ENCODE data around the gene SEMA4A. TPM values are rescaled to one million over a fixed set of nuclear protein-coding genes. Genes with fewer than 3 reads are reported as not detected.

SEMA4A gene
- total RNA-seq, 1 experiment from 2014 or later: 11.6 TPM

Small RNA genes within 50 kb of the gene (small RNA-seq; reads per million reads assigned to genes)
- not detected for gene RF00568

Other genes starting within 250 kb of the SEMA4A start
- 6.5 and 14.8 TPM in 2 replicates for gene RIT1, start 242.2 kb upstream of the SEMA4A start, total RNA-seq (2014; rRNA removed; shearing (Covaris generic))
- gene KHDC4, start 219.2 kb upstream of the SEMA4A start, total RNA-seq (2014; rRNA removed; shearing (Covaris generic)): 44.4 and 53.6 TPM in 2 replicates
- gene RXFP4, start 211.9 kb upstream of the SEMA4A start, total RNA-seq (2014; rRNA removed; shearing (Covaris generic)): 0.47 and 3.1 TPM in 2 replicates
- gene ARHGEF2, start 175.0 kb upstream of the SEMA4A start, total RNA-seq (2014; rRNA removed; shearing (Covaris generic)): 150 and 179 TPM in 2 replicates
- gene SSR2, start 132.6 kb upstream of the SEMA4A start, total RNA-seq (2014; rRNA removed; shearing (Covaris generic)): 227 and 261 TPM in 2 replicates
- 35.7 and 41.0 TPM in 2 replicates for gene UBQLN4, start 99.8 kb upstream of the SEMA4A start, total RNA-seq (2014; rRNA removed; shearing (Covaris generic))
- 108 and 130 TPM in 2 replicates for gene LAMTOR2, start 98.8 kb upstream of the SEMA4A start, total RNA-seq (2014; rRNA removed; shearing (Covaris generic))
- gene RAB25, start 92.4 kb upstream of the SEMA4A start, total RNA-seq (2014; rRNA removed; shearing (Covaris generic)): 163 and 185 TPM in 2 replicates
- gene MEX3A, start 71.1 kb upstream of the SEMA4A start, total RNA-seq (2014; rRNA removed; shearing (Covaris generic)): 9.3 and 13.3 TPM in 2 replicates
- gene LMNA, start 38.9 kb upstream of the SEMA4A start, total RNA-seq (2014; rRNA removed; shearing (Covaris generic)): 1,664 and 1,875 TPM in 2 replicates
- gene SLC25A44, start 40.5 kb downstream of the SEMA4A start, total RNA-seq (2014; rRNA removed; shearing (Covaris generic)): 15.3 and 21.6 TPM in 2 replicates
- gene PMF1, start 59.4 kb downstream of the SEMA4A start, total RNA-seq (2014; rRNA removed; shearing (Covaris generic)): 111 and 122 TPM in 2 replicates
- 0.23 and 0.34 TPM in 2 replicates for gene BGLAP, start 88.6 kb downstream of the SEMA4A start, total RNA-seq (2014; rRNA removed; shearing (Covaris generic))
- gene PAQR6, start 94.5 kb downstream of the SEMA4A start, total RNA-seq (2014; rRNA removed; shearing (Covaris generic)): 6.5 and 7.0 TPM in 2 replicates
- gene SMG5, start 129.2 kb downstream of the SEMA4A start, total RNA-seq (2014; rRNA removed; shearing (Covaris generic)): 135 and 146 TPM in 2 replicates
- 4.4 and 5.6 TPM in 2 replicates for gene TMEM79, start 130.7 kb downstream of the SEMA4A start, total RNA-seq (2014; rRNA removed; shearing (Covaris generic))
- 75.3 and 78.6 TPM in 2 replicates for gene GLMP, start 142.1 kb downstream of the SEMA4A start, total RNA-seq (2014; rRNA removed; shearing (Covaris generic))
- not detected in 2 replicates for gene VHLL, start 145.7 kb downstream of the SEMA4A start, total RNA-seq (2014; rRNA removed; shearing (Covaris generic))
- 389 and 419 TPM in 2 replicates for gene CCT3, start 184.7 kb downstream of the SEMA4A start, total RNA-seq (2014; rRNA removed; shearing (Covaris generic))
- gene TSACC, start 184.9 kb downstream of the SEMA4A start, total RNA-seq (2014; rRNA removed; shearing (Covaris generic)): 0.15 and 0.37 TPM in 2 replicates
- gene RHBG, start 215.6 kb downstream of the SEMA4A start, total RNA-seq (2014; rRNA removed; shearing (Covaris generic)): not detected in 2 replicates

All from HT-29 (cell line).